Liver (tissue), 9 donors: ENCODE results near the gene AQP6. TPM values are rescaled to one million over a fixed set of nuclear protein-coding genes. Genes with fewer than 3 reads are reported as not detected.

ENCODE experiments used
- DNase-seq: peaks from one replicate; pipeline ENCODE4 v3.0.0-alpha.2; 2017; ENCODE audit warnings: low spot score
- H3K27ac ChIP-seq, 2 donors: one replicate each; pipeline ENCODE4 v1.7.0; 2013; ENCODE audit warnings: inconsistent platforms in 2 of 2, low read length in 2 of 2, control low read depth in 1 of 2, low read depth in 1 of 2, mild to moderate bottlenecking in 1 of 2
- H3K27me3 ChIP-seq, 4 donors: one replicate each; pipeline versions ENCODE4 v1.6.1 to v1.7.0; 2013; ENCODE audit warnings: low read length in 3 of 4, inconsistent platforms in 1 of 4, mild to moderate bottlenecking in 1 of 4, moderate library complexity in 1 of 4; ENCODE audit not compliant: control insufficient read depth in 4 of 4, insufficient read depth in 4 of 4
- H3K36me3 ChIP-seq, 4 donors: one replicate each; pipeline versions ENCODE4 v1.6.1 to v1.7.0; 2013; ENCODE audit warnings: low read length in 3 of 4, mild to moderate bottlenecking in 3 of 4, low read depth in 1 of 4, moderate library complexity in 1 of 4; ENCODE audit not compliant: control insufficient read depth in 4 of 4, insufficient read depth in 3 of 4
- H3K4me1 ChIP-seq, 4 donors: one replicate each; pipeline versions ENCODE4 v1.6.1 to v1.7.0; 2013; ENCODE audit warnings: low read length in 3 of 4, mild to moderate bottlenecking in 3 of 4, moderate library complexity in 1 of 4; ENCODE audit not compliant: control insufficient read depth in 4 of 4, insufficient read depth in 4 of 4
- H3K4me3 ChIP-seq, 3 donors: one replicate each; pipeline versions ENCODE4 v1.6.1 to v1.7.0; 2013; ENCODE audit warnings: low read length in 3 of 3, control low read depth in 1 of 3, low read depth in 1 of 3, mild to moderate bottlenecking in 1 of 3
- H3K9ac ChIP-seq, 2 donors: one replicate each; pipeline ENCODE4 v1.7.0; 2013; ENCODE audit warnings: low read length in 2 of 2, mild to moderate bottlenecking in 2 of 2, moderate library complexity in 2 of 2, control low read depth in 1 of 2, low read depth in 1 of 2
- H3K9me3 ChIP-seq, 4 donors: one replicate each; pipeline versions ENCODE4 v1.6.1 to v1.7.0; 2013; ENCODE audit warnings: low read length in 3 of 4; ENCODE audit not compliant: control insufficient read depth in 4 of 4
- EGR1 ChIP-seq, 2 donors: IDR thresholded peaks; 2 replicates each; pipeline ENCODE4 v1.6.1; 2016 to 2018; ENCODE audit warnings: antibody characterized with exemption in 2 of 2, low read depth in 2 of 2
- FOXA1 ChIP-seq: IDR thresholded peaks from 2 replicates; pipeline ENCODE4 v1.6.1; 2016; ENCODE audit warnings: antibody characterized with exemption
- GABPA ChIP-seq, 2 donors: IDR thresholded peaks in 1 of 2; conservative IDR thresholded peaks in 1 of 2; 2 replicates each; pipeline ENCODE4 v1.6.1; 2016; ENCODE audit warnings: antibody characterized with exemption in 2 of 2, mild to moderate bottlenecking in 1 of 2, moderate library complexity in 1 of 2
- HNF4A ChIP-seq, 2 donors: conservative IDR thresholded peaks; 2 replicates each; pipeline ENCODE4 v1.6.1; 2016; ENCODE audit warnings: antibody characterized with exemption in 2 of 2, mild to moderate bottlenecking in 2 of 2
- JUND ChIP-seq, 2 donors: IDR thresholded peaks; 2 replicates each; pipeline ENCODE4 v1.6.1; 2016; ENCODE audit warnings: antibody characterized with exemption in 2 of 2
- RAD21 ChIP-seq, 2 donors: IDR thresholded peaks; 2 replicates each; pipeline ENCODE4 v1.6.1; 2016; ENCODE audit warnings: antibody characterized with exemption in 2 of 2, mild to moderate bottlenecking in 2 of 2
- RXRA ChIP-seq, 2 donors: IDR thresholded peaks; 2 replicates each; pipeline ENCODE4 v1.6.1; 2017 to 2018; ENCODE audit warnings: antibody characterized with exemption in 2 of 2, mild to moderate bottlenecking in 1 of 2
- SP1 ChIP-seq: IDR thresholded peaks from 2 replicates; pipeline ENCODE4 v1.6.1; 2018; ENCODE audit warnings: antibody characterized with exemption, mild to moderate bottlenecking
- TAF1 ChIP-seq: conservative IDR thresholded peaks from 2 replicates; pipeline ENCODE4 v1.6.1; 2016; ENCODE audit warnings: antibody characterized with exemption, mild to moderate bottlenecking
- YY1 ChIP-seq: IDR thresholded peaks from 2 replicates; pipeline ENCODE4 v1.6.1; 2016; ENCODE audit warnings: antibody characterized with exemption, mild to moderate bottlenecking
- WGBS: extraction: QIAGEN DNeasy Blood & Tissue Kit; methylation state at CpG from one replicate; pipeline ENCODE4 v1.1.7; 2013; 5-methylcytosine and 5-hydroxymethylcytosine counted together
- polyA plus RNA-seq, 2 donors: library from polyadenylated mRNA; stranded (reverse) in 1 of 2; unstranded in 1 of 2; fragments of 200-250 nt in 1 of 2; fragments of >200 nt in 1 of 2; fragmentation: Nextera tagmentation in 1 of 2; extraction: Ambion mirVana in 1 of 2; gene quantifications; one replicate each; pipeline versions ENCODE4 v1.2.1 to v1.2.3, GENCODE V29; 2013 to 2015
- total RNA-seq, 2 donors: library from RNA; depleted of rRNA; stranded (reverse); fragments of >200 nt; gene quantifications; one replicate each; pipeline ENCODE4 v1.2.3, GENCODE V29; 2014
- TF ChIP-seq, protein P1 (sequence below): IDR thresholded peaks from 2 replicates; pipeline ENCODE4 v1.6.1; 2016; ENCODE audit warnings: antibody characterized with exemption
- TF ChIP-seq, protein P2 (sequence below): IDR thresholded peaks from 2 replicates; pipeline ENCODE4 v1.6.1; 2016; ENCODE audit warnings: antibody characterized with exemption
- TF ChIP-seq, protein P3 (sequence below): fragments of 150-350 bp; IDR thresholded peaks from 2 replicates; pipeline ENCODE4 v1.5.1; 2017; ENCODE audit warnings: improper control_type of control experiment, low read depth, low read length; ENCODE audit not compliant: missing input control
- TF ChIP-seq, protein P4 (sequence below): IDR thresholded peaks from 2 replicates; pipeline ENCODE4 v1.6.1; 2016; ENCODE audit warnings: antibody characterized with exemption
- TF ChIP-seq, protein P5 (sequence below): IDR thresholded peaks from 2 replicates; pipeline ENCODE4 v1.6.1; 2016; ENCODE audit warnings: antibody characterized with exemption, mild to moderate bottlenecking
- donor health status: healthy.
- donor health status: healthy.
- donor health status: healthy.
- donor health status: healthy.
- donor health status: healthy.

The AQP6 gene
- total and polyA plus RNA-seq, 4 donors = 0.05 to 0.11 TPM; not detected in 2

DNA sequence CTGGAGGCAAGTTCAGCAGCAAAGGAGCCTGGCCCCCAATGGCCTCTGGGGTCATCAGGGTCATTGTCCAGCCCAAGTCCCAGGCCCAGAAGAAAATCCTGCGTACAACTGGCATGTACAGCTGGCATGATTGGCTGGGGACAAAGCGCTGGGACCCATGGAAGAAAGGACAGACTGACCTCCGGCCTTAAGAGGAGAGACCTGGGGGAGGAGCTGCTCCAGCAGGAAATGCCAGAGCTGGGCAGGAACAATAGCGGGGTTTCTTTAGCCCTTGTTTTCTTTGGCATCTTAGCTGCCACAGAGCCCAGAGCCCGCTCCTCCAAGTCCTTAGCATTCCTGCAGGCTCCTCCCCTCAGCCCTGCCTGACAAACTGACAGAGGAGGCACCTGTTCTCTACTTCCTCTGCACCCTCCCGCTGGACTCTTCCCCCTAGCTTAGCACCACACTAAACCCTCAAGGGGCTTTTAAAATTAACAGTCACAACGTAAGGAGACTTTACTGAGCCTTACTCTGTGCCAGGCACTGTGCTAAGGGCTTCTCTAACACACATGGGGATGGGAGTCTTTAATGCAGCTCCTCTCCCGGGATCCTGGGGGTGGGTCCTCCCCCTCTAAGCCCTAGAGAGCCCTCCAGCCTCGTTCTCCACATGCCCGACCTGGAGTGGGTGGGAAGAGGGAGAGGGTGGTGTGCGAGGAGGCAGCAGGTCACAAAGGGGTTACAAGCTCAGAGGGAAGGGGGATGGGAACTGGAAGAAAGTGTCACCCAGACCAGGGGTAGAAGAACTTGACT is 12.9 kb upstream of the AQP6 start:
- TF ChIP-seq JUND (IDR thresholded peaks at IDR 0.05) (no peak), GABPA (IDR thresholded peaks at IDR 0.05 in 1 of 2, conservative IDR thresholded peaks at IDR 0.05 in 1 of 2) (no peak), TAF1 (no peak), FOXA1 (no peak), EGR1 (IDR thresholded peaks at IDR 0.05; ENCODE audit: low read depth in 2 of 2) (no peak), RXRA (IDR thresholded peaks at IDR 0.05) (no peak), HNF4A (conservative IDR thresholded peaks at IDR 0.05) (no peak)
- TF ChIP-seq, protein P1, sequence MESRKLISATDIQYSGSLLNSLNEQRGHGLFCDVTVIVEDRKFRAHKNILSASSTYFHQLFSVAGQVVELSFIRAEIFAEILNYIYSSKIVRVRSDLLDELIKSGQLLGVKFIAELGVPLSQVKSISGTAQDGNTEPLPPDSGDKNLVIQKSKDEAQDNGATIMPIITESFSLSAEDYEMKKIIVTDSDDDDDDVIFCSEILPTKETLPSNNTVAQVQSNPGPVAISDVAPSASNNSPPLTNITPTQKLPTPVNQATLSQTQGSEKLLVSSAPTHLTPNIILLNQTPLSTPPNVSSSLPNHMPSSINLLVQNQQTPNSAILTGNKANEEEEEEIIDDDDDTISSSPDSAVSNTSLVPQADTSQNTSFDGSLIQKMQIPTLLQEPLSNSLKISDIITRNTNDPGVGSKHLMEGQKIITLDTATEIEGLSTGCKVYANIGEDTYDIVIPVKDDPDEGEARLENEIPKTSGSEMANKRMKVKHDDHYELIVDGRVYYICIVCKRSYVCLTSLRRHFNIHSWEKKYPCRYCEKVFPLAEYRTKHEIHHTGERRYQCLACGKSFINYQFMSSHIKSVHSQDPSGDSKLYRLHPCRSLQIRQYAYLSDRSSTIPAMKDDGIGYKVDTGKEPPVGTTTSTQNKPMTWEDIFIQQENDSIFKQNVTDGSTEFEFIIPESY = no peak
- TF ChIP-seq, protein P2, sequence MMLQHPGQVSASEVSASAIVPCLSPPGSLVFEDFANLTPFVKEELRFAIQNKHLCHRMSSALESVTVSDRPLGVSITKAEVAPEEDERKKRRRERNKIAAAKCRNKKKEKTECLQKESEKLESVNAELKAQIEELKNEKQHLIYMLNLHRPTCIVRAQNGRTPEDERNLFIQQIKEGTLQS = no peak
- Histone ChIP-seq H3K27me3 (peaks cover 0 to 5% (median 2%) of the 10 kb centered on the region in 4 donors), H3K9me3 (no peaks in the 10 kb centered on the region), H3K4me3 (no peak overlapping the region), H3K4me1 (peaks cover 2 to 18% (median 14%) of the 10 kb centered on the region in 4 donors), H3K27ac (no peak overlapping the region), H3K36me3 (no peaks in the 10 kb centered on the region), H3K9ac (no peak overlapping the region)
- WGBS = 62% methylated on average over 11 of the region's 11 CpGs
- DNase-seq = no peak

DNA sequence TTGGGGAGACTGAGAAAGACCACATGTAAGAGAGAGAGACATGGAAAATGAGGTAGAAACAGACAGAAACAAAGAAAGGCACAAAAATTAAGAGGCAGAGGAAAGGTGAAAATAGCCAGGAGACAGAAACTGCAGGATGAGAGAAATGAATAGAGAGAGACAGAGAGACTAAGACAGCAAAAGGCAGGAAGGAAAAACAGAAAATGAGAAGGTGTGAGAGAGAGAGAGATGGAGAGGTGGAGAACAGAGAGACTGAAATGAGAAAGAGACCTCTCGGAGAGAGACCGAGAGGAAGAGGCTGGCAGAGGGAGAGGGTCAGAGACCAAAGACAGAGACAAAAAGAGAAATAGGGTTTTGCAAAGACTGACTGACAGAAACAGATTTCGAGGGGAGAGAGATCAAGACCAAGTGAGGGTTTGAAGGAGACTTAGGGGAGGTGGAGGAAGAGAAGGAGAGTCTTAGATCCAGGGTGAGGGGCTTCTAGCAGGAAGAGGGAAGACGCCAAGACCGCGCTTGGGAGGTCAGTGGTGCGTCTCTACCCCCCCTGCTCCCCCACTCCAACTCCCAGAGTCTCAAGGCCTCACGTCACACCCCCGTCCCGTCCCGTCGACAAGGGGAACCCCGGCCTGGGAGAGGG is 12.2 kb upstream of the AQP6 start:
- H3K9me3 ChIP-seq = no peaks in the 10 kb centered on the region
- H3K9ac ChIP-seq = no peak overlapping the region
- DNase-seq = no peak
- no peak overlapping the region for H3K27ac ChIP-seq
- no peak overlapping the region for H3K4me3 ChIP-seq
- H3K27me3 ChIP-seq = peaks cover 0 to 5% (median 1%) of the 10 kb centered on the region in 4 donors
- WGBS = 56% methylated on average over 13 of the region's 13 CpGs
- H3K36me3 ChIP-seq = no peaks in the 10 kb centered on the region
- peaks cover 2 to 18% (median 14%) of the 10 kb centered on the region in 4 donors for H3K4me1 ChIP-seq
- TF ChIP-seq JUND (IDR thresholded peaks at IDR 0.05) = no peak
- no peak for TF ChIP-seq YY1
- TF ChIP-seq RXRA (IDR thresholded peaks at IDR 0.05) = no peak
- TF ChIP-seq SP1 = no peak
- no peak for TF ChIP-seq TAF1
- TF ChIP-seq GABPA (IDR thresholded peaks at IDR 0.05 in 1 of 2, conservative IDR thresholded peaks at IDR 0.05 in 1 of 2) = no peak
- TF ChIP-seq, protein P3, sequence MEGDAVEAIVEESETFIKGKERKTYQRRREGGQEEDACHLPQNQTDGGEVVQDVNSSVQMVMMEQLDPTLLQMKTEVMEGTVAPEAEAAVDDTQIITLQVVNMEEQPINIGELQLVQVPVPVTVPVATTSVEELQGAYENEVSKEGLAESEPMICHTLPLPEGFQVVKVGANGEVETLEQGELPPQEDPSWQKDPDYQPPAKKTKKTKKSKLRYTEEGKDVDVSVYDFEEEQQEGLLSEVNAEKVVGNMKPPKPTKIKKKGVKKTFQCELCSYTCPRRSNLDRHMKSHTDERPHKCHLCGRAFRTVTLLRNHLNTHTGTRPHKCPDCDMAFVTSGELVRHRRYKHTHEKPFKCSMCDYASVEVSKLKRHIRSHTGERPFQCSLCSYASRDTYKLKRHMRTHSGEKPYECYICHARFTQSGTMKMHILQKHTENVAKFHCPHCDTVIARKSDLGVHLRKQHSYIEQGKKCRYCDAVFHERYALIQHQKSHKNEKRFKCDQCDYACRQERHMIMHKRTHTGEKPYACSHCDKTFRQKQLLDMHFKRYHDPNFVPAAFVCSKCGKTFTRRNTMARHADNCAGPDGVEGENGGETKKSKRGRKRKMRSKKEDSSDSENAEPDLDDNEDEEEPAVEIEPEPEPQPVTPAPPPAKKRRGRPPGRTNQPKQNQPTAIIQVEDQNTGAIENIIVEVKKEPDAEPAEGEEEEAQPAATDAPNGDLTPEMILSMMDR = no peak
- TF ChIP-seq, protein P4, sequence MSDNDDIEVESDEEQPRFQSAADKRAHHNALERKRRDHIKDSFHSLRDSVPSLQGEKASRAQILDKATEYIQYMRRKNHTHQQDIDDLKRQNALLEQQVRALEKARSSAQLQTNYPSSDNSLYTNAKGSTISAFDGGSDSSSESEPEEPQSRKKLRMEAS = no peak
- TF ChIP-seq, protein P2 = no peak
- no peak for TF ChIP-seq RAD21 (IDR thresholded peaks at IDR 0.05)
- TF ChIP-seq, protein P5, sequence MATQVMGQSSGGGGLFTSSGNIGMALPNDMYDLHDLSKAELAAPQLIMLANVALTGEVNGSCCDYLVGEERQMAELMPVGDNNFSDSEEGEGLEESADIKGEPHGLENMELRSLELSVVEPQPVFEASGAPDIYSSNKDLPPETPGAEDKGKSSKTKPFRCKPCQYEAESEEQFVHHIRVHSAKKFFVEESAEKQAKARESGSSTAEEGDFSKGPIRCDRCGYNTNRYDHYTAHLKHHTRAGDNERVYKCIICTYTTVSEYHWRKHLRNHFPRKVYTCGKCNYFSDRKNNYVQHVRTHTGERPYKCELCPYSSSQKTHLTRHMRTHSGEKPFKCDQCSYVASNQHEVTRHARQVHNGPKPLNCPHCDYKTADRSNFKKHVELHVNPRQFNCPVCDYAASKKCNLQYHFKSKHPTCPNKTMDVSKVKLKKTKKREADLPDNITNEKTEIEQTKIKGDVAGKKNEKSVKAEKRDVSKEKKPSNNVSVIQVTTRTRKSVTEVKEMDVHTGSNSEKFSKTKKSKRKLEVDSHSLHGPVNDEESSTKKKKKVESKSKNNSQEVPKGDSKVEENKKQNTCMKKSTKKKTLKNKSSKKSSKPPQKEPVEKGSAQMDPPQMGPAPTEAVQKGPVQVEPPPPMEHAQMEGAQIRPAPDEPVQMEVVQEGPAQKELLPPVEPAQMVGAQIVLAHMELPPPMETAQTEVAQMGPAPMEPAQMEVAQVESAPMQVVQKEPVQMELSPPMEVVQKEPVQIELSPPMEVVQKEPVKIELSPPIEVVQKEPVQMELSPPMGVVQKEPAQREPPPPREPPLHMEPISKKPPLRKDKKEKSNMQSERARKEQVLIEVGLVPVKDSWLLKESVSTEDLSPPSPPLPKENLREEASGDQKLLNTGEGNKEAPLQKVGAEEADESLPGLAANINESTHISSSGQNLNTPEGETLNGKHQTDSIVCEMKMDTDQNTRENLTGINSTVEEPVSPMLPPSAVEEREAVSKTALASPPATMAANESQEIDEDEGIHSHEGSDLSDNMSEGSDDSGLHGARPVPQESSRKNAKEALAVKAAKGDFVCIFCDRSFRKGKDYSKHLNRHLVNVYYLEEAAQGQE = no peak
- no peak for TF ChIP-seq EGR1 (IDR thresholded peaks at IDR 0.05; ENCODE audit: low read depth in 2 of 2)
